ENCODE data around the gene B3GALT2. TPM values are rescaled to one million over a fixed set of nuclear protein-coding genes. Genes with fewer than 3 reads are reported as not detected.

B3GALT2 gene
- total and polyA plus RNA-seq, 2 of the 8 experiments (the other 6 are each of a cell fraction or from before 2014, with no cell fraction given), result not detected

DNA sequence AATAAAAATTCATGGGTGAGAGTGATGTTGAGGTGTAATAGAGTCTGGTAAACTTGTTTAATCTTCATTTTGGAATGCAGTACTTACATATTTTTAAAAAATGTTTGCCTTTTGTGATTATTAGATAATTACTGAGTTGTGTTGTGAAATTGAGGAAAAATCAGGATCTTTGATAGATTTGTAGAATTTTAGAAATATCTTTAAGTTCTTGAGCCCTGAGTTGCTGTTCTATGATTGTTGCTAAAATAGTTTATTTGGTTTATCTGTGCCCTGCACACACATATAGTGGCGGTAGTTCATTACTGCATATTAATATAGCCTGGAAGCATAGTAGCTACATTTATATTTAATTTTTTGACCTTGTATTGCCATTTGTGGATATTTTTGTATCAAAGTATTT lies 1.6 kb downstream of the B3GALT2 start (continued):
- TF ChIP-seq, protein P1, sequence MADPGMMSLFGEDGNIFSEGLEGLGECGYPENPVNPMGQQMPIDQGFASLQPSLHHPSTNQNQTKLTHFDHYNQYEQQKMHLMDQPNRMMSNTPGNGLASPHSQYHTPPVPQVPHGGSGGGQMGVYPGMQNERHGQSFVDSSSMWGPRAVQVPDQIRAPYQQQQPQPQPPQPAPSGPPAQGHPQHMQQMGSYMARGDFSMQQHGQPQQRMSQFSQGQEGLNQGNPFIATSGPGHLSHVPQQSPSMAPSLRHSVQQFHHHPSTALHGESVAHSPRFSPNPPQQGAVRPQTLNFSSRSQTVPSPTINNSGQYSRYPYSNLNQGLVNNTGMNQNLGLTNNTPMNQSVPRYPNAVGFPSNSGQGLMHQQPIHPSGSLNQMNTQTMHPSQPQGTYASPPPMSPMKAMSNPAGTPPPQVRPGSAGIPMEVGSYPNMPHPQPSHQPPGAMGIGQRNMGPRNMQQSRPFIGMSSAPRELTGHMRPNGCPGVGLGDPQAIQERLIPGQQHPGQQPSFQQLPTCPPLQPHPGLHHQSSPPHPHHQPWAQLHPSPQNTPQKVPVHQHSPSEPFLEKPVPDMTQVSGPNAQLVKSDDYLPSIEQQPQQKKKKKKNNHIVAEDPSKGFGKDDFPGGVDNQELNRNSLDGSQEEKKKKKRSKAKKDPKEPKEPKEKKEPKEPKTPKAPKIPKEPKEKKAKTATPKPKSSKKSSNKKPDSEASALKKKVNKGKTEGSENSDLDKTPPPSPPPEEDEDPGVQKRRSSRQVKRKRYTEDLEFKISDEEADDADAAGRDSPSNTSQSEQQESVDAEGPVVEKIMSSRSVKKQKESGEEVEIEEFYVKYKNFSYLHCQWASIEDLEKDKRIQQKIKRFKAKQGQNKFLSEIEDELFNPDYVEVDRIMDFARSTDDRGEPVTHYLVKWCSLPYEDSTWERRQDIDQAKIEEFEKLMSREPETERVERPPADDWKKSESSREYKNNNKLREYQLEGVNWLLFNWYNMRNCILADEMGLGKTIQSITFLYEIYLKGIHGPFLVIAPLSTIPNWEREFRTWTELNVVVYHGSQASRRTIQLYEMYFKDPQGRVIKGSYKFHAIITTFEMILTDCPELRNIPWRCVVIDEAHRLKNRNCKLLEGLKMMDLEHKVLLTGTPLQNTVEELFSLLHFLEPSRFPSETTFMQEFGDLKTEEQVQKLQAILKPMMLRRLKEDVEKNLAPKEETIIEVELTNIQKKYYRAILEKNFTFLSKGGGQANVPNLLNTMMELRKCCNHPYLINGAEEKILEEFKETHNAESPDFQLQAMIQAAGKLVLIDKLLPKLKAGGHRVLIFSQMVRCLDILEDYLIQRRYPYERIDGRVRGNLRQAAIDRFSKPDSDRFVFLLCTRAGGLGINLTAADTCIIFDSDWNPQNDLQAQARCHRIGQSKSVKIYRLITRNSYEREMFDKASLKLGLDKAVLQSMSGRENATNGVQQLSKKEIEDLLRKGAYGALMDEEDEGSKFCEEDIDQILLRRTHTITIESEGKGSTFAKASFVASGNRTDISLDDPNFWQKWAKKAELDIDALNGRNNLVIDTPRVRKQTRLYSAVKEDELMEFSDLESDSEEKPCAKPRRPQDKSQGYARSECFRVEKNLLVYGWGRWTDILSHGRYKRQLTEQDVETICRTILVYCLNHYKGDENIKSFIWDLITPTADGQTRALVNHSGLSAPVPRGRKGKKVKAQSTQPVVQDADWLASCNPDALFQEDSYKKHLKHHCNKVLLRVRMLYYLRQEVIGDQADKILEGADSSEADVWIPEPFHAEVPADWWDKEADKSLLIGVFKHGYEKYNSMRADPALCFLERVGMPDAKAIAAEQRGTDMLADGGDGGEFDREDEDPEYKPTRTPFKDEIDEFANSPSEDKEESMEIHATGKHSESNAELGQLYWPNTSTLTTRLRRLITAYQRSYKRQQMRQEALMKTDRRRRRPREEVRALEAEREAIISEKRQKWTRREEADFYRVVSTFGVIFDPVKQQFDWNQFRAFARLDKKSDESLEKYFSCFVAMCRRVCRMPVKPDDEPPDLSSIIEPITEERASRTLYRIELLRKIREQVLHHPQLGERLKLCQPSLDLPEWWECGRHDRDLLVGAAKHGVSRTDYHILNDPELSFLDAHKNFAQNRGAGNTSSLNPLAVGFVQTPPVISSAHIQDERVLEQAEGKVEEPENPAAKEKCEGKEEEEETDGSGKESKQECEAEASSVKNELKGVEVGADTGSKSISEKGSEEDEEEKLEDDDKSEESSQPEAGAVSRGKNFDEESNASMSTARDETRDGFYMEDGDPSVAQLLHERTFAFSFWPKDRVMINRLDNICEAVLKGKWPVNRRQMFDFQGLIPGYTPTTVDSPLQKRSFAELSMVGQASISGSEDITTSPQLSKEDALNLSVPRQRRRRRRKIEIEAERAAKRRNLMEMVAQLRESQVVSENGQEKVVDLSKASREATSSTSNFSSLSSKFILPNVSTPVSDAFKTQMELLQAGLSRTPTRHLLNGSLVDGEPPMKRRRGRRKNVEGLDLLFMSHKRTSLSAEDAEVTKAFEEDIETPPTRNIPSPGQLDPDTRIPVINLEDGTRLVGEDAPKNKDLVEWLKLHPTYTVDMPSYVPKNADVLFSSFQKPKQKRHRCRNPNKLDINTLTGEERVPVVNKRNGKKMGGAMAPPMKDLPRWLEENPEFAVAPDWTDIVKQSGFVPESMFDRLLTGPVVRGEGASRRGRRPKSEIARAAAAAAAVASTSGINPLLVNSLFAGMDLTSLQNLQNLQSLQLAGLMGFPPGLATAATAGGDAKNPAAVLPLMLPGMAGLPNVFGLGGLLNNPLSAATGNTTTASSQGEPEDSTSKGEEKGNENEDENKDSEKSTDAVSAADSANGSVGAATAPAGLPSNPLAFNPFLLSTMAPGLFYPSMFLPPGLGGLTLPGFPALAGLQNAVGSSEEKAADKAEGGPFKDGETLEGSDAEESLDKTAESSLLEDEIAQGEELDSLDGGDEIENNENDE (IDR thresholded peaks at IDR 0.05; ENCODE audit: insufficient replicate concordance, low read length), result no peak
- TF ChIP-seq SIN3A (conservative IDR thresholded peaks at IDR 0.05 in 1 of 2, IDR thresholded peaks at IDR 0.05 in 1 of 2; ENCODE audit: low read depth in 1 of 2, low read length in 2 of 2) (no peak), BRCA1 (IDR thresholded peaks at IDR 0.05; ENCODE audit: low read depth, low read length) (no peak), EP300 (IDR thresholded peaks at IDR 0.05; ENCODE audit: borderline replicate concordance in 1 of 2, low read depth in 2 of 2, low read length in 2 of 2) (no peak), TAF1 (IDR thresholded peaks at IDR 0.05; ENCODE audit: low read depth, low read length) (no peak), EZH2 (IDR thresholded peaks at IDR 0.05; ENCODE audit: low read depth, low read length, severe bottlenecking) (no peak), NANOG (IDR thresholded peaks at IDR 0.05; ENCODE audit: insufficient read depth, low read depth, low read length, poor library complexity, severe bottlenecking) (no peak), SIRT6 (IDR thresholded peaks at IDR 0.05; ENCODE audit: low read length) (no peak)
